Kidney (tissue), 14 donors: ENCODE results near the gene GRAMD1A. TPM values are rescaled to one million over a fixed set of nuclear protein-coding genes. Genes with fewer than 3 reads are reported as not detected.
A peak's percentile ranks its signal among the peaks of the same experiment; 100 is the strongest.
"Not testable (repeated sequence)": the region's sequence is repeated elsewhere in the genome, so short reads cannot be mapped to it uniquely, and the experiment has no call there.

Experiments
- DNase-seq, 5 donors: peaks; one replicate each; pipeline ENCODE4 v3.0.0-alpha.2; 2013 to 2020
- FAIRE-seq: peaks from 2 replicates; lab custom pipeline; 2012; peaks lifted over from hg19 to GRCh38; lab: Jason Lieb, UNC
- H3K27ac ChIP-seq, 2 donors: one replicate each; pipeline ENCODE4 v1.7.0; 2013; ENCODE audit warnings: low read depth in 2 of 2, low read length in 2 of 2, inconsistent platforms in 1 of 2
- H3K27me3 ChIP-seq: one replicate; pipeline ENCODE4 v1.7.1; 2013; ENCODE audit warnings: low read length, inconsistent platforms; ENCODE audit not compliant: control insufficient read depth, insufficient read depth
- H3K36me3 ChIP-seq, 3 donors: one replicate each; pipeline versions ENCODE4 v1.7.0 to v1.7.1; 2013; ENCODE audit warnings: low read length in 3 of 3, control low read depth in 1 of 3, inconsistent platforms in 1 of 3; ENCODE audit not compliant: insufficient read depth in 3 of 3, control insufficient read depth in 2 of 3
- H3K4me1 ChIP-seq, 3 donors: one replicate each; pipeline versions ENCODE4 v1.7.0 to v1.7.1; 2013; ENCODE audit warnings: low read length in 3 of 3, inconsistent platforms in 1 of 3, low read depth in 1 of 3; ENCODE audit not compliant: control insufficient read depth in 2 of 3, insufficient read depth in 2 of 3
- H3K4me3 ChIP-seq, 3 donors: one replicate each; pipeline versions ENCODE4 v1.7.0 to v1.8.1; 2013; ENCODE audit warnings: low read length in 3 of 3, control low read depth in 1 of 3, inconsistent platforms in 1 of 3
- H3K9ac ChIP-seq, 3 donors: one replicate each; pipeline versions ENCODE4 v1.7.0 to v1.7.1; 2013; ENCODE audit warnings: low read length in 3 of 3, control low read depth in 1 of 3, inconsistent platforms in 1 of 3
- H3K9me3 ChIP-seq, 3 donors: one replicate each; pipeline versions ENCODE4 v1.7.0 to v1.7.1; 2013; ENCODE audit warnings: low read length in 3 of 3, control low read depth in 1 of 3, inconsistent platforms in 1 of 3; ENCODE audit not compliant: control insufficient read depth in 2 of 3, insufficient read depth in 1 of 3
- CTCF ChIP-seq: IDR thresholded peaks from 3 replicates; pipeline ENCODE4 v1.5.1; 2012; ENCODE audit warnings: mild to moderate bottlenecking, moderate library complexity, borderline replicate concordance; ENCODE audit not compliant: insufficient read depth; ENCODE audit errors: extremely low read depth
- intact Hi-C: fragments of 100-400 bp; cut with DNase I; formaldehyde crosslinking; loops from one replicate; pipeline ENCODE4 v1.11.1; 2022
- polyA plus RNA-seq: library from polyadenylated mRNA; stranded (reverse); fragments of 350-450 nt; fragmentation: Illumina TruSeq; extraction: RNeasy Lipid Tissue Mini Kit (QIAGEN cat#74804); gene quantifications from one replicate; pipeline ENCODE4 v1.2.3, GENCODE V29; 2014; ENCODE audit warnings: low read depth, low replicate concordance; ENCODE audit not compliant: insufficient read depth
- total RNA-seq: library from RNA; stranded (reverse); fragmentation: NEBNext Ultra II Directional; extraction: Animal tissue kit (Norgen Biotek cat#: 25700); gene quantifications from one replicate; pipeline ENCODE4 v1.2.1, GENCODE V29; 2021
- donor health status: control.
- donor health status: control.
- donor health status: control.
- donor health status: control.
- donor health status: control.
- donor health status: DM: yes; HTN: yes; CAD: no.
- donor health status: Normal renal cell carcinoma (clear cell type).

GRAMD1A gene
- total and polyA plus RNA-seq, 2 donors from 2014 or later, result 29.8 to 87.3 TPM

GRCh38 chr19:35013041-35013819 lies 13.1 kb downstream of the GRAMD1A start:
- Histone ChIP-seq H3K4me1 (peaks cover 0 to 9% (median 0%) of the 10 kb centered on the region in 3 donors), H3K9me3 (no peaks in the 10 kb centered on the region), H3K9ac (no peak overlapping the region), H3K36me3 (peaks cover 6 to 19% (median 7%) of the 10 kb centered on the region in 3 donors), H3K27ac (no peak overlapping the region), H3K27me3 (no peaks in the 10 kb centered on the region), H3K4me3 (no peak overlapping the region)
- DNase-seq (peak; percentile 64 to 91 (median 81)), FAIRE-seq (no peak)
- intact Hi-C loops, result loop anchor here (5.0 kb wide), 1 partner anchor 41 kb away; no protein-coding TSS in a partner anchor
- TF ChIP-seq CTCF, result peak; percentile 92

- peak in 1 of 5 donors; percentile 39 for DNase-seq
- no peak overlapping the region for H3K27ac ChIP-seq
Measured at GRCh38 chr19:35013820-35014754, 14.0 kb downstream of the GRAMD1A start.

GRCh38 chr19:35014774-35015173 lies 14.7 kb downstream of the GRAMD1A start:
- not testable (repeated sequence) for H3K9me3 ChIP-seq, H3K4me1 ChIP-seq, H3K9ac ChIP-seq, DNase-seq, FAIRE-seq, H3K4me3 ChIP-seq, H3K27ac ChIP-seq, H3K27me3 ChIP-seq
- peaks cover 11 to 25% (median 12%) of the 10 kb centered on the region in 3 donors for H3K36me3 ChIP-seq
- intact Hi-C loops, result loop anchor here (5.0 kb wide), 1 partner anchor 42 kb away; no protein-coding TSS in a partner anchor

More at GRCh38 chr19:35013820-35014754, 14.0 kb downstream of the GRAMD1A start:
- intact Hi-C loops, result loop anchor here (5.0 kb wide), 1 partner anchor 42 kb away; no protein-coding TSS in a partner anchor
- no peaks in the 10 kb centered on the region for H3K9me3 ChIP-seq
- H3K36me3 ChIP-seq, result peaks cover 6 to 26% (median 9%) of the 10 kb centered on the region in 3 donors
- H3K9ac ChIP-seq, result no peak overlapping the region
- peaks cover 0 to 9% (median 0%) of the 10 kb centered on the region in 3 donors for H3K4me1 ChIP-seq
- FAIRE-seq, result no peak
- no peak overlapping the region for H3K4me3 ChIP-seq
- no peak for TF ChIP-seq CTCF
- H3K27me3 ChIP-seq, result no peaks in the 10 kb centered on the region
